Muscle layer of colon (tissue), 2 donors: Measurements from ENCODE around the gene DNAJC10.

ENCODE experiments used
- H3K27ac ChIP-seq: one replicate; pipeline ENCODE4 v1.7.0; 2013; ENCODE audit warnings: low read depth, mild to moderate bottlenecking, low read length, moderate library complexity
- H3K27me3 ChIP-seq, 2 donors: one replicate each; pipeline ENCODE4 v1.7.0; 2013; ENCODE audit warnings: low read length in 2 of 2, mild to moderate bottlenecking in 2 of 2; ENCODE audit not compliant: insufficient read depth in 2 of 2, control insufficient read depth in 1 of 2
- H3K36me3 ChIP-seq: one replicate; pipeline ENCODE4 v1.7.0; 2013; ENCODE audit warnings: mild to moderate bottlenecking, low read length; ENCODE audit not compliant: insufficient read depth
- H3K4me1 ChIP-seq: one replicate; pipeline ENCODE4 v1.7.0; 2013; ENCODE audit warnings: mild to moderate bottlenecking, low read length; ENCODE audit not compliant: insufficient read depth
- H3K4me3 ChIP-seq, 2 donors: one replicate each; pipeline ENCODE4 v1.7.0; 2013; ENCODE audit warnings: low read length in 2 of 2, low read depth in 1 of 2, mild to moderate bottlenecking in 1 of 2, moderate library complexity in 1 of 2
- H3K9ac ChIP-seq: one replicate; pipeline ENCODE4 v1.7.0; 2013; ENCODE audit warnings: low read length
- H3K9me3 ChIP-seq: one replicate; pipeline ENCODE4 v1.7.0; 2013; ENCODE audit warnings: mild to moderate bottlenecking, low read length
- donor health status: abdominal sarcoma.
- donor health status: Adenocarcinoma of cecum.

DNAJC10 gene

DNA sequence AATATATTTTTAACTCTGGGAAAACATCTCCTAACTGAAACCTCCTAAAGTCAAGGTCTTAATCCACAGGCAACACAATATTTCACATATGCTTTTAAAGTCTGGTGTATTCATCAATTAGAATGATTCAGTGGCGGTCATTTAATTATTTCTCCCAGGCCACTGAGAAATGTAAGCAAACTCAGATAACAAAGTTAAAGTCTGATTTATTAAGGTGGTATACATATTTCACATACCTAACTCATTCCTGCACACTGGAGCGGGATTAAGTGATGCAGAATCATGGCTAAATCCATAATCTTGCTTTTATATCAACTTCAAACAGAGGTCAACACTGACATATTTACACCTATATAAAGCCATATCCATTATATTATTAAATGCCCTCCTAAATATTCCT lies 106.7 kb downstream of the DNAJC10 start:
- H3K4me1 ChIP-seq: peaks cover 29% of the 10 kb centered on the region
- H3K4me3 ChIP-seq: no peak overlapping the region
- no peaks in the 10 kb centered on the region for H3K9me3 ChIP-seq

DNA sequence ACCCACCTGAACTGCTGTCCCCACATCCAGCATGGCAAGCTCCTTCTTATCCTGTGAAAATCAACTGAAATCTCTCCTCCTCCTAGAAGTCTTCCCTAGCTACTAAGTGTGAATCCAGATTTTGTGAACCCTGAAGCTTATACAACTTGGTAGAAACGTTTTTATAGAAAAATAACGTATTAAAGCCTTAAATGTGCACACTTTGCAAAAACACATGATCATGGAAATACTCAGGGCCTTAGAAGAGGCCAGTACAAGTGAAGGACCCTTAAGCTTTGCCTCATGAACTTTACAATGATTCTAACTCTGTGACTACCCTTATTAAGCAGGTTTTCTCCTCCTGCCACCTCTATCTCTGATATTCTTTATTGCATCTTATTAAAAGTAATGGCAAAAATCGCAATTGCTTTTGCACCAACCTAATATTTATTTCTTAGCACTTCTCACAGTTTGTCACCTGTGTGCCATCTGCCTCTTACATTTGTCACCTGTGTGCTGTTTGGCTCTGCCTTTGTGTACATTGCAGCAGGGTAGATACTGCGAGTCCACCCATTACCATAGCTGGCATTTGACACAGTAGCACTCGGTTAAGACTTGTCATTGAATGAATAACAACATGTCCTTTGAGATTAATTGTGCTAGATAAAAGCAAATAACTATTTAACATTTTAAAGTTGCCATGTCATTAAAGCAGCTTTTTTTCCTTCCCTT lies 108.2 kb downstream of the DNAJC10 start:
- no peaks in the 10 kb centered on the region for H3K9me3 ChIP-seq
- H3K4me3 ChIP-seq: no peak overlapping the region
- no peak overlapping the region for H3K27ac ChIP-seq
- no peak overlapping the region for H3K9ac ChIP-seq
- peaks cover 18% of the 10 kb centered on the region for H3K4me1 ChIP-seq
- no peaks in the 10 kb centered on the region for H3K36me3 ChIP-seq
- H3K27me3 ChIP-seq: no peaks in the 10 kb centered on the region

More for the DNA sequence above, 106.7 kb downstream of the DNAJC10 start:
- Histone ChIP-seq H3K27me3 (no peaks in the 10 kb centered on the region), H3K36me3 (no peaks in the 10 kb centered on the region), H3K9ac (no peak overlapping the region), H3K27ac (no peak overlapping the region)

DNA sequence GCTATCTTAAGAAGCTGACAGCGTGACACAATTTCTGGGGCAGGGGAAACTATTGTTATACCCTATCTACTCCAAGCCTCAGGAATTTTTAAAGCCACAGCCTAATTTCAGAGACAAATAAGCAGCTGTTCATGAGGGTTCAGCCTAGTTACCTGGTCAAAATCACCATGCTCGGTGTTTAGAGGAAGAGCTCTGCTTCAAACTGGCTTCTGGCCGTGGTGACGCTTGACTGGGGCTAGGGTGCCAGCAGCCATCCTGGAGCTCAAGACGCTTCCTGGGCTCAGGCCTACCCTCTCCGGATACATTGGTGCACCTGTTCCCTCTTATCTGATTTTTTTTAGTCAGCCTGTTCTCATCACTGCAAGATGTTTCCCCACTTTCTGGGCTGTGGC lies 108.7 kb downstream of the DNAJC10 start:
- H3K27ac ChIP-seq: no peak overlapping the region
- H3K4me3 ChIP-seq: no peak overlapping the region
- H3K9ac ChIP-seq: no peak overlapping the region
- H3K9me3 ChIP-seq: no peaks in the 10 kb centered on the region
- H3K27me3 ChIP-seq: no peaks in the 10 kb centered on the region
- H3K4me1 ChIP-seq: peaks cover 18% of the 10 kb centered on the region
- H3K36me3 ChIP-seq: no peaks in the 10 kb centered on the region

DNA sequence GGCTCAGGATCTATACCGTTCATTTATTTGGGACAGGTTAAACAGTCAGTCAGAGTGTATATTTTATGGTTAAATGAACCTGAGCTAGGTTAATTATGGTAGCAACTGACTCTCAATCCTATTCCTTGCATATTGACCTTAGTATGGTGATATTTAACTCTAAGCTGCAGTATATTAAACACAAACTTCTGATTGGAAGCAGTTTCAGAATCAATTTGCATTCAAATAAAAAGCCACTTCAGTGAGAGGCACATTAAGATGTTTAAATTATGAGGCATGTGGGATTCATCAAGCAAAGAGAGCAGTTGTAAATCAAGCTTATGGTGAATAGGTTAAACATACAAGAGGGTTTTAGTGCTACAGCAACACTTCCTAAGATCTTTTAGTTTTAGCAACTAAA lies 110.0 kb downstream of the DNAJC10 start:
- Histone ChIP-seq H3K9me3 (no peaks in the 10 kb centered on the region), H3K27ac (no peak overlapping the region), H3K4me1 (peaks cover 18% of the 10 kb centered on the region), H3K36me3 (no peaks in the 10 kb centered on the region), H3K4me3 (no peak overlapping the region), H3K27me3 (no peaks in the 10 kb centered on the region), H3K9ac (no peak overlapping the region)

DNA sequence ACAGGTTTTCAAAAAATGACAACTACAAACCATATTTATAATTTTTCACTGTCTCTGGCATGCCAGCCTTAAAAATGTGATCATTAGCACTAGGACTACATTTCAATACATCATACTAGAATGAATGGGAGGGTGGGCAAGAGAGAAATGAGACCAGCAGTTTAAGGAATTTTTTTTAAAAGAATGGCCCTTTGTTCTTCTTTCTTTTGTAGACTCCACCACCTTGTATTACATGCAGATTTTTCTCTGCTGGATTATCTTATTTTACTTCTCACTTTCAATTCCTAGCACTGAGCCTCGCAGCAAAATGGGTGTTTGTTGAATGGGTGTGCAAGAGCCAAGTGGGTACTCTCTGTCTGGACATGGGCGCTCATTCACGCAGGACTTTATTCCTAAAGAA lies 110.4 kb downstream of the DNAJC10 start:
- Histone ChIP-seq H3K27ac (no peak overlapping the region), H3K36me3 (no peaks in the 10 kb centered on the region), H3K4me3 (no peak overlapping the region), H3K9ac (no peak overlapping the region), H3K9me3 (no peaks in the 10 kb centered on the region), H3K27me3 (no peaks in the 10 kb centered on the region), H3K4me1 (peaks cover 18% of the 10 kb centered on the region)

- H3K4me3 ChIP-seq: no peak overlapping the region
- H3K9me3 ChIP-seq: no peaks in the 10 kb centered on the region
- H3K9ac ChIP-seq: no peak overlapping the region
- H3K36me3 ChIP-seq: no peaks in the 10 kb centered on the region
- H3K27ac ChIP-seq: no peak overlapping the region
- peaks cover 18% of the 10 kb centered on the region for H3K4me1 ChIP-seq
- no peaks in the 10 kb centered on the region for H3K27me3 ChIP-seq
These were observed 111.3 kb downstream of the DNAJC10 start for GRCh38 chr2:182827182-182827879.

DNA sequence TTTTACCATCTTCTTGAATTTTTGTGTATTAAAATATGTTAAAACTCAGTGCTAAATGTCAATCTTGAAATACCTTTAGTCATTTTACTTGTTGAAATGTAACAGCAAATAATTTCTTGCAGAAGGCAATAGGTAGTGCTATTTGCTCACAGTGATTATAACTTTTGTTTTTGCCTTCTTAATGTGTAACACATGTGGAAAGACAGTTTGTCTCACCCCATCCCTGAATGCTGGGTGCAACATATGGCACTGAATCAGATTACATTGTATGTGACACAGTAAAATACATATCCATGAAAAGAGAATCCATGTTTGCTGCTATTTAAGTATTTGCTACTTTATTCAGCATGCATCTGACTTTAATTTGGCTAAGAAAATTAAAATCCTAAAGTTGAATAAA lies 115.0 kb downstream of the DNAJC10 start:
- no peak overlapping the region for H3K9ac ChIP-seq
- no peaks in the 10 kb centered on the region for H3K9me3 ChIP-seq
- no peak overlapping the region for H3K27ac ChIP-seq
- no peaks in the 10 kb centered on the region for H3K27me3 ChIP-seq
- H3K4me1 ChIP-seq: peaks cover 14% of the 10 kb centered on the region
- no peak overlapping the region for H3K4me3 ChIP-seq
- H3K36me3 ChIP-seq: no peaks in the 10 kb centered on the region

DNA sequence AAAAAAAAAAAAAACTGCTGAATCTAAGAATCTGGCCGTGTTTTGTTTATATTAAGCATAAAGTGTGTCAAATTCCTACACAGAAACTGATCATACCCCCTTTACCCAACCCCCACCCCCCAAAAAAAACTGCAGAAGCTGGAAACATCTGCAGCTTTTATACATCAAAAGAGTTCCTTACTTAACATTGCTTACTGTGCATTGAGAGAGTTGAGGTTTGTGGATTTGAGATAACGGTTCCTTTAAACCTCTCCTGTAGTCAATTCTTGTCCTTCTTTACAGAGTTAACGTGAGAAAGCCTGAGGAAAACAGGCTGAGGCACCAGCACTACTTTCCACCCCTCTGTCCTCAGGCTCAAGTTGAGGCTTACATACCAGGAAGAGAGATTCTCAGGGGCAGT lies 115.9 kb downstream of the DNAJC10 start:
- no peaks in the 10 kb centered on the region for H3K27me3 ChIP-seq
- H3K4me1 ChIP-seq: peaks cover 8% of the 10 kb centered on the region
- no peak overlapping the region for H3K9ac ChIP-seq
- H3K36me3 ChIP-seq: no peaks in the 10 kb centered on the region
- H3K9me3 ChIP-seq: no peaks in the 10 kb centered on the region
- no peak overlapping the region for H3K4me3 ChIP-seq
- H3K27ac ChIP-seq: no peak overlapping the region

DNA sequence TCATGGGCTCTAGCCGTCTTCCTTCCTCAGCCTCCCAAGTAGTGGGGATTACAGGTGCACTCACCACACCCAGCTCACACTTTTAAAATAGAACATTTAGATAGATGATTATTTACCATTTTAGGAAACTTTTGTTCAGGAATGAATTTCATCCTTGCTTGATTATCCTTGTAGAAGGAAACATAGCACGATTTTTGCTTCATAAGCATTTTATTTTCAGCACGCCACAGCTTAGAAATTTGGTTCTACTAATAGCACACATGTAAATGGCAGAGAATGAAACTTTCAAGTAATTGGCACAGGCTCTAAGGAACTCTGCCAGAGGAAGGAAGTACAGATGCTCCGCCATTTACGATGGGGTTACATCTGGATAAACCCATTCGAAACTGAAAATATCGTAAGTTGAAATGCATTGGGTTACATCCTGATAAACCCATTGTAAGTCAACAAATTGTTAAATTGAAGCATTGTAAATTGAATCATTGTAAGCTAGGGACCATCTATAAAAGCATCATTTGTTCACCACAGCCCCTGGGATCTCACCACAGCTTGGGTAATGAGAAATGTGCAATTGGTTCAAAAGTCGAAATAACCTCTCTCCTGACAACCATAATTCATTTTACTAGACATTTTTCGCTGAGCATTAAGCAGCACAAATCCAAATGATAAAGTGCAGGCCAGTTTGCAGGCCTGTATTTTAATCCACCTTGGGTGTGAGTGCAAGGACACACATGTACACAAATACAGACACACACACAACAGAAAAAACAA lies 117.2 kb downstream of the DNAJC10 start:
- Histone ChIP-seq H3K4me3 (no peak overlapping the region), H3K9ac (no peak overlapping the region), H3K27ac (no peak overlapping the region), H3K4me1 (no peaks in the 10 kb centered on the region), H3K9me3 (no peaks in the 10 kb centered on the region), H3K27me3 (no peaks in the 10 kb centered on the region), H3K36me3 (no peaks in the 10 kb centered on the region)

DNA sequence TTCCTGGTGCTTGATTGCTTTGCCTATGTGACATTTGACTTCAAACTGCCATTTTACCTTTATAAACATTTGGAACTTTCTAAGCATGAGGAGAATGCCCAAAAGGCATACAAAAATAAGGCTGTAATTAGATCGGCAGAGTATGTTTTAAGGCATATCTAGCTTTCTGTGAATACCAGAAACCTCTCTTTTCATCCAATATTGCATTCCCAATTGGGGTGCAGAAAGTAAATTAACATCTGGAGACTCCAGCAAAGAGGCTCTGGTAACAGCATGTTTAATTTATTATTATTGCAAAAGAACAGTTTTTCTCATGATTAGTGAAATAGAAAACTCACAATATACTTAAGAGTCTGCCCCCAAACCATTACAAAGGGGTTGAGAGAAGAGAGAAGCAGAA lies 118.2 kb downstream of the DNAJC10 start:
- Histone ChIP-seq H3K27me3 (no peaks in the 10 kb centered on the region), H3K36me3 (no peaks in the 10 kb centered on the region), H3K27ac (no peak overlapping the region), H3K4me3 (no peak overlapping the region), H3K9ac (no peak overlapping the region), H3K4me1 (no peaks in the 10 kb centered on the region), H3K9me3 (no peaks in the 10 kb centered on the region)

GRCh38 chr2:182836451-182836850 lies 120.4 kb downstream of the DNAJC10 start:
- no peaks in the 10 kb centered on the region for H3K36me3 ChIP-seq
- H3K27ac ChIP-seq: no peak overlapping the region
- no peak overlapping the region for H3K9ac ChIP-seq
- no peaks in the 10 kb centered on the region for H3K27me3 ChIP-seq
- H3K9me3 ChIP-seq: no peaks in the 10 kb centered on the region
- H3K4me1 ChIP-seq: no peaks in the 10 kb centered on the region
- H3K4me3 ChIP-seq: no peak overlapping the region
